SK-N-SH (cell line): ENCODE measurements around the gene LRRC3C. TPM values are rescaled to one million over a fixed set of nuclear protein-coding genes. Genes with fewer than 3 reads are reported as not detected.

ENCODE experiments used
- CTCF ChIA-PET: fragments of 300-600, 350-600 bp; formaldehyde crosslinking; extraction: SDS; loops from one replicate; lab custom pipeline; 2021; lab: Yijun Ruan, JAX
- POLR2A ChIA-PET: fragments of 350-600 bp; sonication (Branson Sonifier 250); formaldehyde crosslinking; extraction: SDS; loops from one replicate; lab custom pipeline; 2020; ENCODE audit warnings: antibody characterized with exemption, inconsistent platforms; lab: Yijun Ruan, JAX
- DNase-seq: peaks from one replicate; pipeline ENCODE4 v3.0.0; 2012
- H2AFZ ChIP-seq: fragments of 200-600 bp; sonication (generic); 2 replicates; pipeline ENCODE4 v1.8.1; 2016; ENCODE audit warnings: antibody characterized with exemption, mild to moderate bottlenecking, low read depth
- H3F3A ChIP-seq: fragments of 200-600 bp; sonication (generic); replicated peaks from 2 replicates; pipeline ENCODE3; 2016; ENCODE audit warnings: antibody characterized with exemption, mild to moderate bottlenecking; ENCODE audit not compliant: insufficient read depth
- H3K27ac ChIP-seq, 2 experiments: fragments of 200-500 bp in 1 of 2; fragments of 200-600 bp in 1 of 2; sonication (Bioruptor generic) in 1 of 2; sonication (generic), shearing (Covaris generic) in 1 of 2; 2 replicates each; pipeline versions ENCODE4 v1.5.1 to v1.6.1; 2014 to 2016; ENCODE audit warnings: low read depth in 2 of 2, inconsistent platforms in 1 of 2, low read length in 1 of 2, mild to moderate bottlenecking in 1 of 2, mixed read lengths in 1 of 2
- H3K27me3 ChIP-seq: fragments of 200-600 bp; sonication (generic), shearing (Covaris generic); 2 replicates; pipeline ENCODE4 v1.6.1; 2016; ENCODE audit warnings: mixed run types; ENCODE audit not compliant: insufficient read depth
- H3K36me3 ChIP-seq, 2 experiments: fragments of 200-500 bp in 1 of 2; fragments of 200-600 bp in 1 of 2; sonication (Bioruptor generic) in 1 of 2; sonication (generic) in 1 of 2; replicated peaks in 1 of 2; 2 replicates each; pipeline versions ENCODE3 to v1.5.1; 2014 to 2016; ENCODE audit warnings: low read length in 1 of 2, mild to moderate bottlenecking in 1 of 2; ENCODE audit not compliant: insufficient read depth in 2 of 2, control insufficient read depth in 1 of 2
- H3K4me1 ChIP-seq, 2 experiments: fragments of 200-500 bp in 1 of 2; fragments of 200-600 bp in 1 of 2; sonication (Bioruptor generic) in 1 of 2; sonication (generic), shearing (Covaris generic) in 1 of 2; 2 replicates each; pipeline versions ENCODE4 v1.5.1 to v1.6.1; 2014 to 2016; ENCODE audit warnings: low read depth in 1 of 2, low read length in 1 of 2, mixed run types in 1 of 2; ENCODE audit not compliant: insufficient read depth in 2 of 2, control insufficient read depth in 1 of 2
- H3K4me2 ChIP-seq: fragments of 200-600 bp; sonication (generic), shearing (Covaris generic); 2 replicates; pipeline ENCODE4 v1.6.1; 2017; ENCODE audit warnings: mixed run types
- H3K4me3 ChIP-seq, 2 experiments: fragments of 200-500 bp in 1 of 2; fragments of 200-600 bp in 1 of 2; sonication (Bioruptor generic) in 1 of 2; sonication (generic), shearing (Covaris generic) in 1 of 2; 2 replicates each; pipeline versions ENCODE4 v1.5.1 to v1.8.1; 2014 to 2016; ENCODE audit warnings: low read depth in 2 of 2, inconsistent platforms in 1 of 2, low read length in 1 of 2, mild to moderate bottlenecking in 1 of 2, mixed read lengths in 1 of 2, moderate library complexity in 1 of 2
- H3K79me2 ChIP-seq: fragments of 200-600 bp; sonication (generic); 2 replicates; pipeline ENCODE4 v1.8.1; 2017; ENCODE audit warnings: mild to moderate bottlenecking; ENCODE audit not compliant: insufficient read depth
- H3K9ac ChIP-seq: fragments of 200-600 bp; sonication (generic); 2 replicates; pipeline ENCODE4 v1.6.1; 2017; ENCODE audit warnings: mixed run types
- H3K9me2 ChIP-seq: fragments of 200-600 bp; sonication (generic); 2 replicates; pipeline ENCODE4 v1.6.1; 2017; ENCODE audit warnings: mixed run types
- H3K9me3 ChIP-seq: fragments of 200-600 bp; sonication (generic); 2 replicates; pipeline ENCODE4 v1.6.1; 2017; ENCODE audit warnings: mixed run types, mild to moderate bottlenecking, moderate library complexity
- H4K20me1 ChIP-seq: fragments of 200-600 bp; sonication (generic); 2 replicates; pipeline ENCODE4 v1.6.1; 2017; ENCODE audit warnings: mild to moderate bottlenecking, mixed run types; ENCODE audit not compliant: insufficient read depth
- ELF1 ChIP-seq: IDR thresholded peaks from 2 replicates; pipeline ENCODE4 v1.4.0; 2012
- EP300 ChIP-seq, 2 experiments: IDR thresholded peaks; 2 replicates each; pipeline versions ENCODE4 v1.4.0 to v1.6.1; 2012; ENCODE audit warnings: borderline replicate concordance in 1 of 2, low read depth in 1 of 2, low read length in 1 of 2
- FOXJ3 ChIP-seq: sonication (generic); formaldehyde crosslinking; IDR thresholded peaks from 2 replicates; pipeline ENCODE4 v1.5.1; 2020; ENCODE audit warnings: mild to moderate bottlenecking, missing genetic modification reagents
- GATA2 ChIP-seq: sonication (generic); formaldehyde crosslinking; IDR thresholded peaks from 2 replicates; pipeline ENCODE4 v1.5.0; 2020; ENCODE audit warnings: mild to moderate bottlenecking, missing genetic modification reagents
- JUND ChIP-seq: IDR thresholded peaks from 2 replicates; pipeline ENCODE4 v1.4.0; 2012
- MEF2A ChIP-seq: IDR thresholded peaks from 2 replicates; pipeline ENCODE4 v1.4.0; 2012; ENCODE audit warnings: low read depth, borderline replicate concordance
- MXI1 ChIP-seq: IDR thresholded peaks from 2 replicates; pipeline ENCODE4 v1.6.1; 2012; ENCODE audit warnings: mild to moderate bottlenecking, low read depth, low read length, improper control_type of control experiment
- NFIC ChIP-seq: IDR thresholded peaks from 2 replicates; pipeline ENCODE4 v1.4.0; 2012; ENCODE audit warnings: borderline replicate concordance
- RAD21 ChIP-seq: IDR thresholded peaks from 2 replicates; pipeline ENCODE4 v1.6.1; 2012; ENCODE audit warnings: mild to moderate bottlenecking, low read length
- RCOR1 ChIP-seq: fragments of 150-350 bp; IDR thresholded peaks from 2 replicates; pipeline ENCODE4 v1.6.1; 2017; ENCODE audit warnings: antibody characterized with exemption, low read length
- RXRA ChIP-seq: IDR thresholded peaks from 2 replicates; pipeline ENCODE4 v1.4.0; 2012; ENCODE audit warnings: low read depth, mild to moderate bottlenecking, borderline replicate concordance
- SIN3A ChIP-seq: IDR thresholded peaks from 2 replicates; pipeline ENCODE4 v1.6.1; 2012; ENCODE audit warnings: low read depth, mild to moderate bottlenecking, low read length, moderate library complexity, borderline replicate concordance
- TAF1 ChIP-seq: IDR thresholded peaks from 2 replicates; pipeline ENCODE4 v1.6.1; 2012; ENCODE audit warnings: low read depth, mild to moderate bottlenecking, low read length, moderate library complexity, borderline replicate concordance
- WGBS: methylation state at CpG from one replicate; pipeline ENCODE4 v1.1.6; 2017; ENCODE audit warnings: low lambda C conversion rate; 5-methylcytosine and 5-hydroxymethylcytosine counted together
- polyA plus RNA-seq, 3 experiments: library from polyadenylated mRNA; depleted of rRNA; stranded (reverse); fragments of >200 nt; gene quantifications; 2 replicates each; pipeline ENCODE4 v1.2.3, GENCODE V29; 2012
- TF ChIP-seq, protein P1 (sequence below): IDR thresholded peaks from 2 replicates; pipeline ENCODE4 v1.4.0; 2012; ENCODE audit warnings: low read depth
- TF ChIP-seq, protein P2 (sequence below): IDR thresholded peaks from 2 replicates; pipeline ENCODE4 v1.4.0; 2012; ENCODE audit warnings: low read depth, borderline replicate concordance
- TF ChIP-seq, protein P3 (sequence below): fragments of 200-600 bp; sonication (generic); IDR thresholded peaks from 2 replicates; pipeline ENCODE4 v1.6.1; 2017; ENCODE audit warnings: antibody characterized with exemption, mild to moderate bottlenecking, moderate library complexity
- TF ChIP-seq, protein P4 (sequence below): fragments of 150-350 bp; IDR thresholded peaks from 2 replicates; pipeline ENCODE4 v1.6.1; 2016; ENCODE audit warnings: mild to moderate bottlenecking, low read depth, low read length
- TF ChIP-seq, protein P5 (sequence below): IDR thresholded peaks from 2 replicates; pipeline ENCODE4 v1.6.1; 2012; ENCODE audit warnings: mild to moderate bottlenecking, low read depth, low read length, moderate library complexity
- TF ChIP-seq, protein P6 (sequence below): fragments of 150-350 bp; IDR thresholded peaks from 2 replicates; pipeline ENCODE4 v1.6.1; 2017; ENCODE audit warnings: antibody characterized with exemption, low read length, low read depth, borderline replicate concordance
- TF ChIP-seq, protein P7 (sequence below): IDR thresholded peaks from 2 replicates; pipeline ENCODE4; 2012

The LRRC3C gene
- polyA plus RNA-seq, 1 of the 3 experiments (the other 2 are of a cell fraction), result not detected

DNA sequence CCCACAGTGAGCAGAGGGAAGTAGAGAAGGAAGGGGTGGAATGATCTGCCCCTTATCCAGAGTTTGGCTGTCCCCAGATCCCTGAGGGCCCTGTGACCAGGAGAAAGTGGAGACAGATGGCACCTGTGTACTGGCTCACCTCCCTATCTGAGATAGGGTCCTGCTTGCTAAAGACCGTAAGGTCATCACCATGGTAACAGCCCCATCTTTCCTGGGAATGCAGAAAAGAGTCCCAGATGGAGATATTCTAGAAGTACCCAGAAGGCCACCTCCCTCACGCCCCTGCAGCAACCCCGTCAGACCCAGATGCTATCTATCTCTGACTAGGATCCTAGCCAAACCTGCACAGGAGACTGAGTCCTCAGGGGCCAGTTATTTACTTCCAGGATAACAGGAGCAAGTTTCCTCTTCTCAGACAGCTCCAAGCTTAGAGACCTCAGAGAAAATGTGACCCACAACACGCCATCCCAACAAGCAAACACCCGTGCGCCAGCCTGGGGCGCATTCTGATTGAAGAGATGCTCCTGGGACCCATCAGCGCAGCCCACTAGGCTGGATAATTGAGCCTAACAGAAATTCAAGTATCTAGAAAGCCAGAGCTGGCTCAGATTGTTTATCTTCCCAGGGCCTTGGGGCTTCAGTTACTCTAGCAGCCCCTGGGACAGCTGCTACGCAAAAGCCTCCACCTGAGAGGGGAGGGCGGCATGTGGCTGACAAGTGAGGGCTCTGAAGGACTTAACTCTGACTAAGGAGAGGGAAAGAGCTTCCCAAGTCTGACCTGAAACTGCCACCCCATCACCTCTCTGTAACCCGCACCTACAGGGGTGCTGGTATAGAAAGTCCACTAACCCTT, 2.0 kb upstream of the LRRC3C start:
- Histone ChIP-seq H3K9me3 (no peaks in the 10 kb centered on the region), H3K4me3 (no peak overlapping the region; a peak in 1 of 4 replicates), H3K9me2 (no peaks in the 10 kb centered on the region), H3K27me3 (no peaks in the 10 kb centered on the region), H4K20me1 (peaks cover 37% of the 10 kb centered on the region), H3K9ac (0 out of 2 replicates have a peak overlapping the region, but pooled peaks have one; percentile 86), H3K79me2 (peaks cover 37% of the 10 kb centered on the region), H3F3A (peaks cover 24% of the 10 kb centered on the region), H3K4me2 (peak overlapping the region; percentile 96), H2AFZ (no peak overlapping the region), H3K36me3 (peaks cover 9 to 37% of the 10 kb centered on the region in 2 experiments), H3K27ac (no peak overlapping the region; a peak in 1 of 4 replicates), H3K4me1 (peaks cover 8 to 32% of the 10 kb centered on the region in 2 experiments; a peak in 3 of 4 replicates)
- ChIA-PET POLR2A (no interaction called here), CTCF (interaction anchor here (1.9 to 3.4 kb wide), 2 partner anchors 9 to 14 kb away, joined by 5 to 20 read pairs; no protein-coding TSS in a partner anchor)
- DNase-seq, result no peak
- WGBS, result 93% methylated on average over 9 of the region's 11 CpGs
- TF ChIP-seq NFIC (no peak), MEF2A (no peak), RCOR1 (no peak), RXRA (no peak), EP300 (IDR thresholded peaks at IDR 0.05; ENCODE audit: borderline replicate concordance in 1 of 2, low read depth in 1 of 2, low read length in 1 of 2) (no peak), FOXJ3 (CRISPR knock-in tag) (no peak), JUND (no peak), ELF1 (no peak), GATA2 (CRISPR knock-in tag) (no peak), RAD21 (no peak), TAF1 (no peak), MXI1 (no peak), SIN3A (no peak)
- TF ChIP-seq, protein P1, sequence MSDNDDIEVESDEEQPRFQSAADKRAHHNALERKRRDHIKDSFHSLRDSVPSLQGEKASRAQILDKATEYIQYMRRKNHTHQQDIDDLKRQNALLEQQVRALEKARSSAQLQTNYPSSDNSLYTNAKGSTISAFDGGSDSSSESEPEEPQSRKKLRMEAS, result no peak
- TF ChIP-seq, protein P2, sequence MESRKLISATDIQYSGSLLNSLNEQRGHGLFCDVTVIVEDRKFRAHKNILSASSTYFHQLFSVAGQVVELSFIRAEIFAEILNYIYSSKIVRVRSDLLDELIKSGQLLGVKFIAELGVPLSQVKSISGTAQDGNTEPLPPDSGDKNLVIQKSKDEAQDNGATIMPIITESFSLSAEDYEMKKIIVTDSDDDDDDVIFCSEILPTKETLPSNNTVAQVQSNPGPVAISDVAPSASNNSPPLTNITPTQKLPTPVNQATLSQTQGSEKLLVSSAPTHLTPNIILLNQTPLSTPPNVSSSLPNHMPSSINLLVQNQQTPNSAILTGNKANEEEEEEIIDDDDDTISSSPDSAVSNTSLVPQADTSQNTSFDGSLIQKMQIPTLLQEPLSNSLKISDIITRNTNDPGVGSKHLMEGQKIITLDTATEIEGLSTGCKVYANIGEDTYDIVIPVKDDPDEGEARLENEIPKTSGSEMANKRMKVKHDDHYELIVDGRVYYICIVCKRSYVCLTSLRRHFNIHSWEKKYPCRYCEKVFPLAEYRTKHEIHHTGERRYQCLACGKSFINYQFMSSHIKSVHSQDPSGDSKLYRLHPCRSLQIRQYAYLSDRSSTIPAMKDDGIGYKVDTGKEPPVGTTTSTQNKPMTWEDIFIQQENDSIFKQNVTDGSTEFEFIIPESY, result no peak
- TF ChIP-seq, protein P3, sequence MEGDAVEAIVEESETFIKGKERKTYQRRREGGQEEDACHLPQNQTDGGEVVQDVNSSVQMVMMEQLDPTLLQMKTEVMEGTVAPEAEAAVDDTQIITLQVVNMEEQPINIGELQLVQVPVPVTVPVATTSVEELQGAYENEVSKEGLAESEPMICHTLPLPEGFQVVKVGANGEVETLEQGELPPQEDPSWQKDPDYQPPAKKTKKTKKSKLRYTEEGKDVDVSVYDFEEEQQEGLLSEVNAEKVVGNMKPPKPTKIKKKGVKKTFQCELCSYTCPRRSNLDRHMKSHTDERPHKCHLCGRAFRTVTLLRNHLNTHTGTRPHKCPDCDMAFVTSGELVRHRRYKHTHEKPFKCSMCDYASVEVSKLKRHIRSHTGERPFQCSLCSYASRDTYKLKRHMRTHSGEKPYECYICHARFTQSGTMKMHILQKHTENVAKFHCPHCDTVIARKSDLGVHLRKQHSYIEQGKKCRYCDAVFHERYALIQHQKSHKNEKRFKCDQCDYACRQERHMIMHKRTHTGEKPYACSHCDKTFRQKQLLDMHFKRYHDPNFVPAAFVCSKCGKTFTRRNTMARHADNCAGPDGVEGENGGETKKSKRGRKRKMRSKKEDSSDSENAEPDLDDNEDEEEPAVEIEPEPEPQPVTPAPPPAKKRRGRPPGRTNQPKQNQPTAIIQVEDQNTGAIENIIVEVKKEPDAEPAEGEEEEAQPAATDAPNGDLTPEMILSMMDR, result no peak
- TF ChIP-seq, protein P4, sequence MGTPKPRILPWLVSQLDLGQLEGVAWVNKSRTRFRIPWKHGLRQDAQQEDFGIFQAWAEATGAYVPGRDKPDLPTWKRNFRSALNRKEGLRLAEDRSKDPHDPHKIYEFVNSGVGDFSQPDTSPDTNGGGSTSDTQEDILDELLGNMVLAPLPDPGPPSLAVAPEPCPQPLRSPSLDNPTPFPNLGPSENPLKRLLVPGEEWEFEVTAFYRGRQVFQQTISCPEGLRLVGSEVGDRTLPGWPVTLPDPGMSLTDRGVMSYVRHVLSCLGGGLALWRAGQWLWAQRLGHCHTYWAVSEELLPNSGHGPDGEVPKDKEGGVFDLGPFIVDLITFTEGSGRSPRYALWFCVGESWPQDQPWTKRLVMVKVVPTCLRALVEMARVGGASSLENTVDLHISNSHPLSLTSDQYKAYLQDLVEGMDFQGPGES, result no peak
- TF ChIP-seq, protein P5, sequence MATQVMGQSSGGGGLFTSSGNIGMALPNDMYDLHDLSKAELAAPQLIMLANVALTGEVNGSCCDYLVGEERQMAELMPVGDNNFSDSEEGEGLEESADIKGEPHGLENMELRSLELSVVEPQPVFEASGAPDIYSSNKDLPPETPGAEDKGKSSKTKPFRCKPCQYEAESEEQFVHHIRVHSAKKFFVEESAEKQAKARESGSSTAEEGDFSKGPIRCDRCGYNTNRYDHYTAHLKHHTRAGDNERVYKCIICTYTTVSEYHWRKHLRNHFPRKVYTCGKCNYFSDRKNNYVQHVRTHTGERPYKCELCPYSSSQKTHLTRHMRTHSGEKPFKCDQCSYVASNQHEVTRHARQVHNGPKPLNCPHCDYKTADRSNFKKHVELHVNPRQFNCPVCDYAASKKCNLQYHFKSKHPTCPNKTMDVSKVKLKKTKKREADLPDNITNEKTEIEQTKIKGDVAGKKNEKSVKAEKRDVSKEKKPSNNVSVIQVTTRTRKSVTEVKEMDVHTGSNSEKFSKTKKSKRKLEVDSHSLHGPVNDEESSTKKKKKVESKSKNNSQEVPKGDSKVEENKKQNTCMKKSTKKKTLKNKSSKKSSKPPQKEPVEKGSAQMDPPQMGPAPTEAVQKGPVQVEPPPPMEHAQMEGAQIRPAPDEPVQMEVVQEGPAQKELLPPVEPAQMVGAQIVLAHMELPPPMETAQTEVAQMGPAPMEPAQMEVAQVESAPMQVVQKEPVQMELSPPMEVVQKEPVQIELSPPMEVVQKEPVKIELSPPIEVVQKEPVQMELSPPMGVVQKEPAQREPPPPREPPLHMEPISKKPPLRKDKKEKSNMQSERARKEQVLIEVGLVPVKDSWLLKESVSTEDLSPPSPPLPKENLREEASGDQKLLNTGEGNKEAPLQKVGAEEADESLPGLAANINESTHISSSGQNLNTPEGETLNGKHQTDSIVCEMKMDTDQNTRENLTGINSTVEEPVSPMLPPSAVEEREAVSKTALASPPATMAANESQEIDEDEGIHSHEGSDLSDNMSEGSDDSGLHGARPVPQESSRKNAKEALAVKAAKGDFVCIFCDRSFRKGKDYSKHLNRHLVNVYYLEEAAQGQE, result no peak
- TF ChIP-seq, protein P6, sequence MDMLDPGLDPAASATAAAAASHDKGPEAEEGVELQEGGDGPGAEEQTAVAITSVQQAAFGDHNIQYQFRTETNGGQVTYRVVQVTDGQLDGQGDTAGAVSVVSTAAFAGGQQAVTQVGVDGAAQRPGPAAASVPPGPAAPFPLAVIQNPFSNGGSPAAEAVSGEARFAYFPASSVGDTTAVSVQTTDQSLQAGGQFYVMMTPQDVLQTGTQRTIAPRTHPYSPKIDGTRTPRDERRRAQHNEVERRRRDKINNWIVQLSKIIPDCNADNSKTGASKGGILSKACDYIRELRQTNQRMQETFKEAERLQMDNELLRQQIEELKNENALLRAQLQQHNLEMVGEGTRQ, result no peak
- TF ChIP-seq, protein P7, sequence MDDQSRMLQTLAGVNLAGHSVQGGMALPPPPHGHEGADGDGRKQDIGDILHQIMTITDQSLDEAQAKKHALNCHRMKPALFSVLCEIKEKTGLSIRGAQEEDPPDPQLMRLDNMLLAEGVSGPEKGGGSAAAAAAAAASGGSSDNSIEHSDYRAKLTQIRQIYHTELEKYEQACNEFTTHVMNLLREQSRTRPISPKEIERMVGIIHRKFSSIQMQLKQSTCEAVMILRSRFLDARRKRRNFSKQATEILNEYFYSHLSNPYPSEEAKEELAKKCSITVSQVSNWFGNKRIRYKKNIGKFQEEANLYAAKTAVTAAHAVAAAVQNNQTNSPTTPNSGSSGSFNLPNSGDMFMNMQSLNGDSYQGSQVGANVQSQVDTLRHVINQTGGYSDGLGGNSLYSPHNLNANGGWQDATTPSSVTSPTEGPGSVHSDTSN, result no peak
